Activated CD4-positive, CD25-positive, alpha-beta regulatory T cell treated with anti-CD3 and anti-CD28 coated beads, Interleukin-2, amount 50 U/mL, for 16 hours (primary cell): ENCODE results near the gene TEFM.
"Not testable (repeated sequence)": the region's sequence is repeated elsewhere in the genome, so short reads cannot be mapped to it uniquely, and the experiment has no call there.

Experiments used
- DNase-seq: peaks from one replicate; pipeline ENCODE4 v3.0.0-alpha.2; 2020; ENCODE audit warnings: low read depth, low spot score

Gene TEFM, protein sequence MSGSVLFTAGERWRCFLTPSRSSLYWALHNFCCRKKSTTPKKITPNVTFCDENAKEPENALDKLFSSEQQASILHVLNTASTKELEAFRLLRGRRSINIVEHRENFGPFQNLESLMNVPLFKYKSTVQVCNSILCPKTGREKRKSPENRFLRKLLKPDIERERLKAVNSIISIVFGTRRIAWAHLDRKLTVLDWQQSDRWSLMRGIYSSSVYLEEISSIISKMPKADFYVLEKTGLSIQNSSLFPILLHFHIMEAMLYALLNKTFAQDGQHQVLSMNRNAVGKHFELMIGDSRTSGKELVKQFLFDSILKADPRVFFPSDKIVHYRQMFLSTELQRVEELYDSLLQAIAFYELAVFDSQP

GRCh38 chr17:30906101-30906911, at the start of gene TEFM:
TSS of gene TEFM (minus strand) at chr17:30906238. CDS start at chr17:30906198, 40 bp downstream.
- peak; percentile 86 for DNase-seq

- no peak for DNase-seq
Observed at GRCh38 chr17:30954046-30954830, 48.2 kb upstream of the TEFM start.

DNA sequence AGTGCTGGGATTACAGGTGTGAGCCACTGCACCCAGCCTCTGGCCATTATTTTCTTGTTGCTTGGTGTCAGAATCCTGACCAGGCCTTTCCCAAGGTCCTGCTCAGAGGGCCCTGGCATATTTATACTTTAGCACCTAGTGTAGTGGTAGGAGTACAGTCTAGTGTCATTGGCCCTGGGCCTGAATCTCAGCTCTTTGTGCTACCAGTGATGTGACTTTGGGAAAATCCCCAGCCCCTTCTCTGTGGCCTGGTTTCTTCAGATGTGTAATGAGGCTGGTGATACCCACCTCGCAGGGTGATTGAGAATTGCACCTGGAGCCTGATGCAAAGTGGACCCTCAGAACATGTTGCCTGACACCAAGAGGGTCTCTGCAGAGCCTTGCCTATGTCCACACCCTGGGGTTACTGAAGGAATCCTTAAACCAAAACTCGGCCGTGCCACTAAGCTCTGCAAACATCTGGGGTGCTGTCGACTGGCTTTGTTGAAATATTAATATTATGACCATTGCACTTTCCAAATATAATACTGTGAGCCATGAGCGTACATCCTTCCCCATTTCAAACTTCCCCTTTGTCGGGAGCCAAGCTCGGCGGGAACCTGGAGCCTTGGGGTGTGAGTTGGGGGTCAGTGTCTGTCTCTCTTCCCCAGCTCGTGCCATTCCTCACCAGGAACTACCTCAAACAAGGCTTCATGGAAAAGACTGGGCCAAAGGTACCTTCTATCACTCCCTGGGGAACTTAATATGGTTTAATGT, 46.8 kb upstream of the TEFM start:
- DNase-seq = no peak

DNA sequence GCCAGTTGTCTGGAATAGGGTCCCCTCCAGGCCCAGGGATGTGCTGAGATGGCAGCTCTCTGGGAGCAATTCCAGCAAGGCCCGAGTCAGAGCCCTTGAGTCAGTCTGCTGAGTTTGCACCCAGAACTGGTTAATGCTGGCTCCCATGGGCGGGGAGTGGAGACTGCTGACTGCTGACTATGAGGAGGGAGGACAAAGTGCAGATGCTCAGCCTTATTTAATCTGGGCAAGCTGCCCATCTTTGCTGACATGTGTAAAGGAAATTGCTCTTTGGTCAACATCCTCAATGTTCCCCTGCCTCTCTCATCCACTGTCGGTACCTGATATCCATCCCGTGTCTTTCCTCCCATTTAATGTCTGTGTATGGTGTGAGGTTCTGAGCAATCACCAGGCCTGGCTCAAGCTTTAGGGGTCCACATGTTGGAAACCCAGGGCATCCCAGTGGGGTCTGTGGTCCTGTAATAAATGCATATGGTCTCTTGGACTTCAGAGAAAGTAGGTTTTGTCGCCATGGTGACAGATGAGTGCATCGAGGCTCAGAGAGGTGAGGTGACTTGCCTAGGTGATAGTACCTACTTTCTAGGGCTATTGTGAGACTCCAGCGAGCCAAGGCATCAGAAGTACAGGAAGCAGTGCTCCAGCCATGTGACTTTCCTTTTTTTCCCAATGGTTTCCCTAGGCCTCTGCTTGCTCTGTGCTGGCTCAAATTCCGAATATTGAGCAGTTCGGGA, 44.8 kb upstream of the TEFM start:
- no peak for DNase-seq

GRCh38 chr17:30950189-30950588, 44.2 kb upstream of the TEFM start:
- DNase-seq = no peak

DNA sequence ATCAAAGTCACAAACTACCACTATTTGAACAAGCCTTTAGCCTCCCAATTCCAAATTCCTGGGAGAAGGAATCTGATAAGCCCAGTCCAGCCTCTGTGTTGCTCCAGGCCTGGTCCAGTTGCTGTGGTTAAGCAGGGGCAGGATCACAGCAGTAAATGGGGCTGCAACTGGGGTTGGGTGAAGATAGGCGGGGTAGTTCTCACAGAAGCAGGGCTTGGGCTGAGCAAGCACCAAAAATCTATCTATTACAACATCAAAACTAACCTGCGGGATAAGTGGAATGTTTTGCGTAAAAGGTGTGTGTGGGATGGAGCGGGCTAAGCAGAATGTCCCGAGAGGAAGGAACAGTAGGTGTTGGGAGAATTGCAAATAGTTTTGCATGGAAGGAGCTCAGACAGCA, 41.8 kb upstream of the TEFM start:
- no peak for DNase-seq

GRCh38 chr17:30942308-30943079, 36.5 kb upstream of the TEFM start:
- no peak for DNase-seq

DNA sequence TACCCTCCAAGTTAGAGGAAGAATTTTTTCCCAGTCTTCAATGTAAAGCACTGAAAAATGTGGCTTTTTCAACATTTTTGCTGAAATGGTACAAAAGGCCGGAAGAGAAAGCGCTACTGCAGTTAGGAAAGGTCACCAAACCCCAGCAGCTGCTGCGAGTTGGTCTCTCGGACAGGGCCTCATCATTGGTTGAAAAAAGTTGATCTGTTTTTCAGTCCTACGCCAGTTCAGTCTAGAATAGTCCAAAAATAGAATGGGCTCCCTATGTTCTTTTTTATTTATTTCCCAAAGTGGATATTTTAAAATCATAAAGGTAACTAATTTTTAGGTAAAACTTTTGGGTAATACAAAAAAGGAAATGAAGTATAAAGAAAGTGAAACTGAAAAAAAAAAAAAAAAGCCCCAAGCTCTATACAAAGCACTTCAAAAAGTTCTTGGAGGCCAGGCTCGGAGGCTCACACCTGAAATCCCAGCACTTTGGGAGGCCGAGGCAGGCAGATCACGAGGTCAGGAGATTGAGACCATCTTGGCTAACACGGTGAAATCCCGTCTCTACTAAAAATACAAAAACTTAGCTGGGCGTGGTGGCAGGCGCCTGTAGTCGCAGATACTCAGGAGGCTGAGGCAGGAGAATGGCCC, 33.1 kb upstream of the TEFM start:
- no peak for DNase-seq

- no peak for DNase-seq
Observed at GRCh38 chr17:30933966-30934365, 27.9 kb upstream of the TEFM start.

- DNase-seq = not testable (repeated sequence)
Observed at GRCh38 chr17:30931582-30931981, 25.5 kb upstream of the TEFM start.

- DNase-seq = no peak
Observed at GRCh38 chr17:30930495-30930894, 24.5 kb upstream of the TEFM start.

- DNase-seq = not testable (repeated sequence)
Observed at GRCh38 chr17:30929861-30930260, 23.8 kb upstream of the TEFM start.

DNA sequence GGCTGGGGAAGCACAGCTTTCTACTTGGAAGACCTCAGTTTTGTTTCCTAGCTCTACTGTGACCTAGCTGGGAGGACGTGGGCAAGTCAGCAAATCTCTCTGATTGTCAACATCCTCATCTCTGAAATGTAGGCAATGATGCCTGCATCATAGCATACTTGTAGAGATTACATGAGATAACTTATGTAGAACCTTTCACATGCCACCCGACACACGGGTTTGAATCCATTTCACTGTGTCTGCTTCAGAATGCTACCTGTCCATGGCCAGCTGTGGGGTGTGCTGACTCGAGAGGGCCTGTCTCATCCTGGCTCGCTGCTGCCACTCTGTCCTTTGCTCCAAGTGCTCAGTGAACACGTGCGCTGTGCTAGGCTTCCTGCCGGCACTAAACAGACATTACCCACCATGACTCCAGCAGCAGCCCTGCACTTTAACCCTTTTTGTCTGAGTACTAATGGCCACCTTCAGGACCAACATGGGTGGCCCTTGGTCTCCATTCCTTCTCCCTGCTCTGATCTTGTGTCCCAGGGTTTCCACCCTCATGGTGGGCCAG, 23.1 kb upstream of the TEFM start:
- DNase-seq = no peak

GRCh38 chr17:30928584-30928983, 22.5 kb upstream of the TEFM start:
- no peak for DNase-seq

DNA sequence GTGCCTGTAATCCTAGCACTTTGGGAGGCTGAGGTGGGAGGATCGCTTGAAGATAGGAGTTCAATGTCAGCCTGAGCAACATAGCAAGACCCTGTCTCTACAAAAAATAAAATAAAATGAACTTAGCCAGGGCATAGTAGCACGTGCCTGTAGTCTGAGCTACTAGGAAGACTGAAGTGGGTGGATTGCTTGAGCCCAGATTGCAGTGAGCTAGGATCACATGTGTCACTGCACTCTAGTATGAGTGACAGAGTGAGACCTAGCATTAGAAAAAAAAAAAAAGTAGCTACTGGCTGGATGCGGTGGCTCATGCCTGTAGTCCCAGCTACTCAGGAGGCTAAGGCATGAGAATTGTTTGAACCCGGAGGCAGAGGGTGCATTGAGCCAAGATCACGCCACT, 21.7 kb upstream of the TEFM start:
- no peak for DNase-seq

GRCh38 chr17:30926516-30926915, 20.5 kb upstream of the TEFM start:
- no peak for DNase-seq

GRCh38 chr17:30924341-30924740, 18.3 kb upstream of the TEFM start:
- DNase-seq = no peak

- DNase-seq = no peak
Observed at GRCh38 chr17:30922235-30923030, 16.4 kb upstream of the TEFM start.
